CD14-positive monocyte (primary cell): ENCODE data around the gene FNIP2. TPM values are rescaled to one million over a fixed set of nuclear protein-coding genes. Genes with fewer than 3 reads are reported as not detected.

Experiments used
- DNase-seq, 3 donors: peaks; one replicate each; pipeline ENCODE4 v3.0.0-alpha.2; 2011 to 2022
- H2AFZ ChIP-seq: 2 replicates; pipeline ENCODE4 v1.6.0; 2012; ENCODE audit warnings: mild to moderate bottlenecking, low read depth, low read length, inconsistent platforms; ENCODE audit not compliant: insufficient read depth, poor library complexity, severe bottlenecking
- H3K27ac ChIP-seq, 2 donors: 1 replicate in 1 of 2; 2 replicates in 1 of 2; pipeline ENCODE4 v1.5.1; 2012 to 2013; ENCODE audit warnings: low read length in 2 of 2, control low read depth in 1 of 2, inconsistent platforms in 1 of 2, low read depth in 1 of 2, mild to moderate bottlenecking in 1 of 2
- H3K27me3 ChIP-seq, 2 donors: one replicate each; pipeline versions ENCODE4 v1.6.0 to v1.6.1; 2011 to 2013; ENCODE audit warnings: low read length in 2 of 2; ENCODE audit not compliant: control insufficient read depth in 2 of 2, insufficient read depth in 2 of 2
- H3K36me3 ChIP-seq, 2 donors: replicated peaks in 1 of 2; 1 replicate in 1 of 2; 2 replicates in 1 of 2; pipeline versions ENCODE4 v1.5.1 to v1.6.1; 2012 to 2013; ENCODE audit warnings: low read length in 2 of 2, control low read depth in 1 of 2, inconsistent platforms in 1 of 2, mild to moderate bottlenecking in 1 of 2; ENCODE audit not compliant: insufficient read depth in 2 of 2, control insufficient read depth in 1 of 2
- H3K4me1 ChIP-seq, 2 donors: 1 replicate in 1 of 2; 2 replicates in 1 of 2; pipeline versions ENCODE4 v1.5.1 to v1.6.1; 2012 to 2013; ENCODE audit warnings: low read length in 2 of 2, control low read depth in 1 of 2, inconsistent platforms in 1 of 2, mild to moderate bottlenecking in 1 of 2, moderate library complexity in 1 of 2; ENCODE audit not compliant: insufficient read depth in 2 of 2, control insufficient read depth in 1 of 2
- H3K4me2 ChIP-seq: replicated peaks from 2 replicates; pipeline ENCODE3; 2012; ENCODE audit warnings: low read length, moderate library complexity, mild to moderate bottlenecking; ENCODE audit not compliant: poor library complexity, severe bottlenecking; ENCODE audit errors: extremely low read depth
- H3K4me3 ChIP-seq, 3 experiments: fragments of 200-600 bp in 1 of 3; sonication (generic) in 1 of 3; replicated peaks in 1 of 3; 1 replicate in 2 of 3; 2 replicates in 1 of 3; pipeline ENCODE4 v1.5.1; 2011 to 2013; ENCODE audit warnings: low read length in 3 of 3, mild to moderate bottlenecking in 3 of 3, control low read depth in 2 of 3, low read depth in 2 of 3, inconsistent platforms in 1 of 3, moderate library complexity in 1 of 3
- H3K79me2 ChIP-seq: 2 replicates; pipeline ENCODE4 v1.6.0; 2012; ENCODE audit warnings: mild to moderate bottlenecking, control low read depth, inconsistent platforms, low read length, moderate library complexity; ENCODE audit not compliant: insufficient read depth
- H3K9ac ChIP-seq: 2 replicates; pipeline ENCODE4 v1.6.0; 2017; ENCODE audit warnings: low read length, mild to moderate bottlenecking; ENCODE audit not compliant: insufficient read depth, poor library complexity, severe bottlenecking
- H3K9me3 ChIP-seq, 2 donors: replicated peaks in 1 of 2; 1 replicate in 1 of 2; 2 replicates in 1 of 2; pipeline versions ENCODE4 v1.5.1 to v1.6.1; 2012 to 2013; ENCODE audit warnings: low read length in 2 of 2, control low read depth in 1 of 2; ENCODE audit not compliant: control insufficient read depth in 1 of 2, insufficient read depth in 1 of 2
- H4K20me1 ChIP-seq: 2 replicates; pipeline ENCODE4 v1.6.0; 2012; ENCODE audit warnings: mild to moderate bottlenecking, low read length, control low read depth, moderate library complexity; ENCODE audit not compliant: insufficient read depth
- H3K27ac Mint-ChIP-seq, 7 donors: one replicate each; pipeline ENCODE4 v1.8.0; 2020; ENCODE audit warnings: mild to moderate bottlenecking in 7 of 7, mixed read lengths in 7 of 7, moderate library complexity in 6 of 7, inconsistent platforms in 2 of 7
- H3K27me3 Mint-ChIP-seq, 3 donors: one replicate each; pipeline ENCODE4 v1.8.0; 2021 to 2022; ENCODE audit warnings: low read depth in 3 of 3, mild to moderate bottlenecking in 3 of 3, mixed read lengths in 3 of 3, moderate library complexity in 3 of 3, inconsistent platforms in 1 of 3
- H3K36me3 Mint-ChIP-seq, 2 donors: one replicate each; pipeline ENCODE4 v1.8.0; 2020; ENCODE audit warnings: mixed read lengths in 2 of 2, inconsistent platforms in 1 of 2, mild to moderate bottlenecking in 1 of 2
- H3K4me1 Mint-ChIP-seq: one replicate; pipeline ENCODE4 v1.8.0; 2020; ENCODE audit warnings: mild to moderate bottlenecking, mixed read lengths
- H3K4me3 Mint-ChIP-seq, 2 donors: one replicate each; pipeline ENCODE4 v1.8.0; 2020; ENCODE audit warnings: mild to moderate bottlenecking in 2 of 2, mixed read lengths in 2 of 2, moderate library complexity in 1 of 2
- H3K9me3 Mint-ChIP-seq, 7 donors: one replicate each; pipeline ENCODE4 v1.8.0; 2020 to 2022; ENCODE audit warnings: mixed read lengths in 7 of 7, mild to moderate bottlenecking in 6 of 7, moderate library complexity in 6 of 7, inconsistent platforms in 2 of 7
- WGBS: methylation state at CpG from one replicate; pipeline ENCODE4 v1.1.5; 2013; ENCODE audit warnings: missing lambda C conversion rate; ENCODE audit not compliant: insufficient coverage; 5-methylcytosine and 5-hydroxymethylcytosine counted together
- intact Hi-C, 2 donors: fragments of 100-400 bp; cut with micrococcal nuclease; formaldehyde crosslinking; loops; one replicate each; pipeline versions ENCODE4 v1.15.0 to v1.15.1; 2023
- polyA plus RNA-seq, 3 donors: library from polyadenylated mRNA; depleted of rRNA in 1 of 3; unstranded in 2 of 3; stranded (reverse) in 1 of 3; fragments of 300-500 nt in 2 of 3; fragments of >200 nt in 1 of 3; fragmentation: Illumina TruSeq in 2 of 3; gene quantifications; 1 replicate in 2 of 3; 2 replicates in 1 of 3; pipeline ENCODE4 v1.2.3, GENCODE V29; 2012 to 2021
- TF ChIP-seq, protein P1 (sequence below): fragments of 200-600 bp; IDR thresholded peaks from one replicate; pipeline ENCODE4 v1.8.0; 2022; ENCODE audit warnings: antibody characterized with exemption, mild to moderate bottlenecking

Gene FNIP2
- polyA plus RNA-seq, 3 donors = 3.5 to 7.7 (median 5.7) TPM

DNA sequence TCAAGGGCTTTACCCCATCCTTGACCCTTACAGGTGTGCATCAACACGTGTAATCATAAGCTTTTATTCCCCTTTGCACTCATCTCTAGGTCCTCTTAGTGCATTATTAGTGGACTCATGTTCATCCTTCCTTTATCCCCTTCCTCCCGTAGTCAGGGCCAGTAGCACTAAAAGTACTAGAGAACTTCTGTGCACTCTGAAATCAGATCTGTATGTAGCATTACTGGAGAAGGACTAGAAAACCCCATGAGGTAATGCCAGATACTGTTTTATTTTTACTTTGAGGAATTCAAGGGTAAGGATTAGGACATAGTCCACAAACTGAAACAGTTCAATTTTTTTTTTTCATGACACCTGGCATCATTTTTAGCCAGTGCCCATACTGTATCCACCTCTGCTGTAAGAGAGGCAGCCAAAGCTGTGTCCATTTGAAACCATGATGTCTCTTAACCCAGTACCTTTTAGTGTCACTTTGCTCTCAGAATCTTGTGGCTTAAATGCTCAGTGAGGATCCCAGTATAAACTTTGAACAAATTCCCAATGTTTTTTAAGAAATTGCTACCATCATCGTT is 134.7 kb downstream of the FNIP2 start:
- Mint-ChIP-seq H3K27ac (peak overlapping the region in 2 of 7 donors; percentile 20 to 46), H3K4me3 (no peak overlapping the region), H3K27me3 (peaks cover 0 to 1% (median 0%) of the 10 kb centered on the region in 3 donors), H3K9me3 (peaks cover 0 to 2% (median 0%) of the 10 kb centered on the region in 7 donors), H3K36me3 (peaks cover 63 to 70% of the 10 kb centered on the region in 2 donors), H3K4me1 (peaks cover 2% of the 10 kb centered on the region)
- Histone ChIP-seq H3K36me3 (peaks cover 16 to 66% of the 10 kb centered on the region in 2 donors), H3K9me3 (no peaks in the 10 kb centered on the region), H4K20me1 (no peaks in the 10 kb centered on the region), H3K9ac (no peak overlapping the region), H3K4me1 (no peaks in the 10 kb centered on the region), H3K27ac (no peak overlapping the region), H2AFZ (no peak overlapping the region), H3K4me2 (no peak overlapping the region), H3K4me3 (no peak overlapping the region), H3K79me2 (no peaks in the 10 kb centered on the region), H3K27me3 (no peaks in the 10 kb centered on the region)
- intact Hi-C loops = no loop called here
- DNase-seq = no peak
- WGBS = 100% methylated on average over 1 of the region's 3 CpGs
- TF ChIP-seq, protein P1, sequence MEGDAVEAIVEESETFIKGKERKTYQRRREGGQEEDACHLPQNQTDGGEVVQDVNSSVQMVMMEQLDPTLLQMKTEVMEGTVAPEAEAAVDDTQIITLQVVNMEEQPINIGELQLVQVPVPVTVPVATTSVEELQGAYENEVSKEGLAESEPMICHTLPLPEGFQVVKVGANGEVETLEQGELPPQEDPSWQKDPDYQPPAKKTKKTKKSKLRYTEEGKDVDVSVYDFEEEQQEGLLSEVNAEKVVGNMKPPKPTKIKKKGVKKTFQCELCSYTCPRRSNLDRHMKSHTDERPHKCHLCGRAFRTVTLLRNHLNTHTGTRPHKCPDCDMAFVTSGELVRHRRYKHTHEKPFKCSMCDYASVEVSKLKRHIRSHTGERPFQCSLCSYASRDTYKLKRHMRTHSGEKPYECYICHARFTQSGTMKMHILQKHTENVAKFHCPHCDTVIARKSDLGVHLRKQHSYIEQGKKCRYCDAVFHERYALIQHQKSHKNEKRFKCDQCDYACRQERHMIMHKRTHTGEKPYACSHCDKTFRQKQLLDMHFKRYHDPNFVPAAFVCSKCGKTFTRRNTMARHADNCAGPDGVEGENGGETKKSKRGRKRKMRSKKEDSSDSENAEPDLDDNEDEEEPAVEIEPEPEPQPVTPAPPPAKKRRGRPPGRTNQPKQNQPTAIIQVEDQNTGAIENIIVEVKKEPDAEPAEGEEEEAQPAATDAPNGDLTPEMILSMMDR = no peak

DNA sequence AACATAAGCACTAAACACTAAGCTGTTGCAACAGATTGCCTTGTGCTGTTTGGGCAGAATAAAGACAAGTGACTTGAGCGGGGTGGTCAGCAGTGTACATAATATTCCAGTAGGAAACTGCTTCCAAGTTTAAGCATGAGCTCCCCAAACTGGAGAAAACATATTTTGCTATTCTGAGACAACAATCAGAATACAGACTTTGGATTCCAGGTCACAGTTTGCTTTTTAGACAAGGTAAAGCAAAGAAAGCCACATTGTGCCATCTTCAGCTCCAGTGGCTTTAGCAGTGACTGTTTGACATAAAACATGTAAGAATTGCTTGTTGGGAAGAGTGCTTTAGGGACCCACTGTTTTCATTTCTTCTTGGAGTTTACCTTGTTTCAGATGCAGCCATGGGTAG is 136.0 kb downstream of the FNIP2 start:
- Histone ChIP-seq H2AFZ (no peak overlapping the region), H3K9ac (no peak overlapping the region), H3K4me2 (no peak overlapping the region), H3K27me3 (no peaks in the 10 kb centered on the region), H3K27ac (no peak overlapping the region), H3K9me3 (no peaks in the 10 kb centered on the region), H3K4me3 (no peak overlapping the region), H3K79me2 (no peaks in the 10 kb centered on the region), H4K20me1 (no peaks in the 10 kb centered on the region), H3K36me3 (peaks cover 16 to 59% of the 10 kb centered on the region in 2 donors), H3K4me1 (no peaks in the 10 kb centered on the region)
- no peak for DNase-seq
- peak overlapping the region in 1 of 7 donors; percentile 61 for H3K27ac Mint-ChIP-seq
- TF ChIP-seq, protein P1 = no peak
- peaks cover 0 to 2% (median 0%) of the 10 kb centered on the region in 7 donors for H3K9me3 Mint-ChIP-seq
- peaks cover 2% of the 10 kb centered on the region for H3K4me1 Mint-ChIP-seq
- no peak overlapping the region for H3K4me3 Mint-ChIP-seq
- WGBS = no CpG with 5 or more reads among the region's 1 CpG
- intact Hi-C loops = no loop called here
- H3K27me3 Mint-ChIP-seq = peaks cover 0 to 1% (median 0%) of the 10 kb centered on the region in 3 donors
- H3K36me3 Mint-ChIP-seq = peaks cover 53 to 63% of the 10 kb centered on the region in 2 donors
